Kidney capillary endothelial cell (primary cell): Measurements from ENCODE around the gene CASTOR1.

Experiments used
- DNase-seq: peaks from one replicate; pipeline ENCODE4 v3.0.0-alpha.2; 2018; ENCODE audit warnings: low spot score

Gene CASTOR1

GRCh38 chr22:30284666-30285065 is 4.6 kb downstream of the CASTOR1 start:
- no peak for DNase-seq

- no peak for DNase-seq
These were observed 5.1 kb downstream of the CASTOR1 start for GRCh38 chr22:30284172-30284571.

DNA sequence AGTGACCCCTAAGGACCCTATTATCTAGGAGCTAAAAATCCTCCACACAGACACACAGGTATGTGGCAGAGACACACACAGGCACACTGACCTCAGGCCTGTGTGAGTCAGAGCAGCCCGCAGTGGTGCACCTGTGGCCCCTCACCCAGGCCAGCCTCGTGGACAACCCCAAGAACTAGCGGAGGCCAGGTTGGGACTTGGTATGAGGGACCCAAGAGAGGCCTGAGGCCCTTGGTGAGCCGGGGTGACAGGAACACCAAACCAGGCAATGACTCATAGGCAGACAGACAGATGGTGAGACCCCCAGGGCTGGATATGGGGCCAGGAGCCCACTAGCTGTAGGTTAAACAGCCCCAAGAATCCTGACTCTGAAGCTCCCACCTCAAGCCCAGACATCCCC is 6.0 kb downstream of the CASTOR1 start:
- DNase-seq, result no peak

- DNase-seq, result no peak
These were observed 6.7 kb downstream of the CASTOR1 start for GRCh38 chr22:30282616-30283046.

GRCh38 chr22:30280505-30280904 is 8.8 kb downstream of the CASTOR1 start:
- no peak for DNase-seq

DNA sequence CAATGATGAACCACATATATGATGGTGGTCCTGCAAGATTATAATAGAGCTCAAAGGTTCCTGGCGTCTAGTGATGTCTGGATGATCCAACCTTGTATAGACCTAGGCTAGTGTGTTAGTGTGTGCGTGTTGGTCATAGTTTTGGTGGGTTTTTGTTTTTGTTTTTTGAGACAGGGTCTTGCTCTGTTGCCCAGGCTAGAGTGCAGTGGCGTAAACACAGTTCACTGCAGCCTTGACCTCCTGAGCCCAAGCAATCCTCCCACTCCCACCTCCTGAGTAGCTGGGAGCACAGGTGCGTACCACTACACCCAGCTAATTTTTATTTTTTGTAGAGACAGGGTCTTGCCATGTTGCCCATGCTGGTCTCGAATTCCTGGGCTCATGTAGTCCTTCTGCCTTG is 9.4 kb downstream of the CASTOR1 start:
- DNase-seq, result no peak

DNA sequence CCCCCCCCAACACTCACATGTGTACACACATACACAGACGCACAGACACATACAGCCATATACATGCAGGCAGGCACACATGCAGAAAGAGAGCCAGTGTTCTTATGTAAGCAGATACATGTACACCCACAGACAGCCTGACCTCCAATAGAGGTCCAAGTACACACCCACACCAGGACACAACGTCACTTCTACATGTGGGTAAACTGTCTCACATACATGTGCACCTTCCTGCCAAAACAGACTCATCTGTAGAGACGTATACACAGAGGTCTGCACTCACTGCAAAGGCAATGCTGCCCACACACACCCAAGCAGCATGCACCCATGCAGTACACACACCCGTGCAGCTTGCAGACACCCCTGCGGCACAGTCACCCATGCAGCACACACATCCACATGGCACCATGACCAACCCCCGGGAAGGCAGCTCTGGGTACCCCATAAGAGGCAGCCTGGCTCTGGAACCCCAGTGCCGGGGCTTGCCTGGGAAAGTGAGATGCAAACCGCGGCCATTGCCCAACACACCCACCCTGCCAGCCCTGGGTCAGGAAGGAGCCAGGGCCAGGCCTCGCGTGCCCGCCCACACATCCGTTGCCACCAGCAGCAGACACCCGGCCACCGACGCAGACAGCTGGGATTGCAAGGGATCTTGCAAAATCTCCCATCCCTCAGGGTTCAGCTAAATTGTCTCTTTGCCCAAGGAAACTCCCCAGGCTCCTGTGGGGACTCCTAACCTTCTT is 10.1 kb downstream of the CASTOR1 start:
- no peak for DNase-seq

DNA sequence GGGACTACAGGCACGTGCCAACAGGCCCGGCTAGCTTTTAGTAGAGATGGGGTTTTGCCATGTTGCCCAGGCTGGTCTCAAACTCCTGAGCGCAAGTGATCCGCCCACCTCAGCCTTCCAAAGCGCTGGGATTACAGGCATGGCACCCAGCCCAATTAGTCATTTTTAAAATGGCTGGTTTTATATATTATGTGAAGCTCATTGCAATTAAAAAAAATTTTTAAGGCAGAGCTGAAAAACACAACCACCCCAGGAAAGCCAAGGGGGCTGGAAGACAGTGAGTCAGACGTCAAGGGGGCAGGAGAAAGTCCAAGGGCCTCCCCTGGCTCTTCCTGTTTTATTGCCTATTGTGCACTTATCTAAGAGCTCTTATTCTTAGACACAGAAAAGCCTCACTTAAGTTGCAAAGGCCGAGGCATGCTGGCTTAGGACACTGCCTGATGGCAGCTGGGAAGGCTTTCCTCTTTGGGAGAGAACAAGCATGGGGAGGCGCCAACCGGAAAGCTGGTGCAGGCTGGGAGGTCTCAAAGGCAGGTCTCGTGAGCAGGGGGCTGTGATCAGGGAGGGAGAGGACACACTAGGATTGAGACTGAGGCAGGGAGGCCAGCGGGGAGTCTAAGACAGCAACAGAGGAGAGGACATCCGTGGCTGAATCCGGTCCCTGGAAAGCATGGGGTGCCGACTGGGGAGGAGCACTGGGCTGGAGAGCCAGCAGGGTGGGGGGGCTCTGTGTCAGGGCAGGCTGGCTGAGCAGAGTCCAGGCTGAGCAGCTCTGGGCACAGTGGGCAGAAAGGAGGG is 11.6 kb downstream of the CASTOR1 start:
- no peak for DNase-seq

DNA sequence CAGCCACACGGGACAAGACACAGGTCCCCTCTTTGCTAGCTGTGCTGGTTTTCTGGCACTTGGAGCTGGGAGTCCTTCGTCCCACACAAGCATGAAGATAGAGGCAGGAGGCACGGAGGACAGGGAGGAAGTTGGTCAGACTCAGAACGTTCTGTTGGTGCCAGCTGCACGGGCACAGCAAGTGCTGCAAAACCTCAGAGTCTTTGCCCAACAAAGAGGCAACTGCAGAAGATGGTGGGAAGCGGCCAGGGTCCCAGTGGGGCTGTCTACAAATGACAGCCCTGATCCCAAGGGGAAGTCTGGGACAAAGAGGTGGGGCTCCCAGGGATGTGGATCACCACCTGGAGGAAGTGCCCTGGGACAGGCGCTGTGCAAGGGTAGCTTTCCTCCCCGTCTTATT is 13.3 kb downstream of the CASTOR1 start:
- no peak for DNase-seq

DNA sequence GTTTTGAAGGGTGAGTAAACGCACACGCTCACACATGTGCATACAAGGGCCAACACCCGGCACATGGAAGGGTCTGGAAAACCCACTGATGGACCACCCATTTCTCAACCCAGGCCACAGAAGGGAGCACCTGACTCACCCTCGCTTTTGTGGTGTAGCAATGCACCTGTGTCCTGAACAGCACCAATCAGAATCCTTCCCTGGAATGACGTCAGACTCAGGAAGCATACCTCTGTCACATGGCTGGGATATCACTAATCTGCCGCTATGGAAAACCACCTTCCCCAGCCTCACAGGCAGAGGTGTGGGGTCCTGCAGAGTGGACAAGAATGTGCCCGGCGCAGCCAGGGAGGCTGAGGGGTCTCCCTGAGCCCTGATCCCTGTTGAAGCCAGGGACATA is 13.7 kb downstream of the CASTOR1 start:
- DNase-seq, result no peak

- no peak for DNase-seq
These were observed 14.9 kb downstream of the CASTOR1 start for GRCh38 chr22:30274437-30274812.

GRCh38 chr22:30273711-30274436 is 15.4 kb downstream of the CASTOR1 start:
- no peak for DNase-seq

GRCh38 chr22:30272781-30273601 is 16.3 kb downstream of the CASTOR1 start:
- DNase-seq, result no peak

DNA sequence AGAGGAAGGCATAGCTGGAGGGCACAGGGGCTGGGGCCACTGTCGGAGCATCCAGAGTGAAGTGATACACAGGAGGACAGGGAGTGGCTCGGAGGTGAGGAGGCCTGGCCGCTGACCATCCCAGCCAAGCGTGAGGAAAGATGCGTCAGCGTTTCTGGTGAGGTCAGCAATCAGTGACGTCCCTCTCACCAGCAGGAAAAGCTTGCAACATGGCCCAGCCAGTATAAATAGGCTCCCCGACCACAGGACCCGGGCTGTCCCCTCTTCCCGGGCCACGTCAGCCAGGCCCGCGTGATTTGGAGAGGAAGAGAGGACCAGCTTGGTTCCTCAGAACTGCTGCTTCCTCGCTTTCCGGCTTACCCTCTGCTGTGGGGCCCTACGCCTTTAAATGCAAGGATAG is 18.5 kb downstream of the CASTOR1 start:
- DNase-seq, result peak; percentile 56

DNA sequence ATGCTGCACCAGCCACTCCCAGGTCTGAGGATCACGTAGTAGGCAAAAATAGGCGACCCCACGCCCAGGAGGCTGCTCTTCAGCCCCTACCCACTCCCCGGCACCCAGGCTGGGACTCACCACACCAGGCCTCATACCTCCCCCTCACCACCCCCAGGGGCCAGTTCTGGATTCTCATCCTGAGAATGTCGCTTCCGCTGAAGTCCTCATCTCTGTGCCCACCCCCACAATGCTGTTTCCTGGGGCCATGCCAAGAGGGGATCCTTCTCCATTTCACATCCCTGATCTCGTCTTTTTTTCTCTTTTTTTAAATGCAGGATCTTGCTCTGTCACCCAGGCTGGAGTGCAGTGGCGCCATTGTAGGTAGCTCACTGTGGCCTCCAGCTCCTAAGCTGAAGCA is 21.0 kb downstream of the CASTOR1 start:
- no peak for DNase-seq

DNA sequence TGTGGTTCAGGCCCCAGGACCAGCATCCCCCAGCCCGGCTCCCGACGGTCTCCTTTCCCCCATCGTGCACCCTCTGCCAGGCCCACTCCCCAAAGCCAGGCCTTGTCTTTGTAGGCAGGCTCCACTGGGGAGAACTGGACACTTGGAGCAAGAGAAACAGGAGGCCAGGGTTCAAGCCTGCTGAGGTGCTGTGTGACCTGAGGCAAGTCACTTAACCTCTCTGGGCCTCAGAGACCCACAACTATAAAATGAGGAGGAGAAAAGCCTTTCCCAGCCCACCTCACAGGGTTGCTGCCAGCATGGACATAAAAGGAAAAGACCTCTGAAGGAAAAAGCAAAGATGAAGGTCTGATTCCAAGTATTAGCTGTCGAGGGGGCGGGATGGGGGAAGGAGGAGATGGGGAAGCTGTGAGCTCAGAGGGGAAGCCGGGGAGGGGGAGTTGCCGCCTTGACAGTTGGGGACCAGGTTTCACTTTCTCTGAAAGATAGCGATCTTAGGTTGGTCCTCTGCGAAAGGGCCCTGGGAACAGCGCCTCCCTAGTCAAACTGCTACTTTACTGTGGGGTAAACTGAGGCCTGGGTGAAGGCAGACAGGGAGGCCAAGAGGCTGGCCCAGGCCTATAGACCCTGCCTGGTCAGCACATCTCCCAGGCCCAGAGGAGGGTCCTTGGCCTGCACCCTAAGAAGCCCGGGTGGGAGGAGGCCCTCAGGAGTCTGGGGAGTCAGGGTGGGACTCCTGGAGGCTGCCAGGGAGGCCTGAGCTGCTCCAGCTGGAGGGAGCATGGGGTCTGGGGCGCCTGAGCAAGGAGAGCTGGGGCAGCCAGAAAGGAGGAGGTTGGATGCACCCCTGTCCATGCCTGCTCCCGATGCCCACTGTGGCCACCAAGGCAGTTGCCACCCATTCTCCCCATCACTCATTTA is 21.7 kb downstream of the CASTOR1 start:
- DNase-seq, result no peak

GRCh38 chr22:30266445-30267381 is 22.6 kb downstream of the CASTOR1 start, which contains the start of gene OSM:
TSS of gene OSM (minus strand) at chr22:30266851. CDS start at chr22:30266799, 52 bp downstream.
- no peak for DNase-seq

GRCh38 chr22:30265823-30266444 is 23.4 kb downstream of the CASTOR1 start:
- no peak for DNase-seq

DNA sequence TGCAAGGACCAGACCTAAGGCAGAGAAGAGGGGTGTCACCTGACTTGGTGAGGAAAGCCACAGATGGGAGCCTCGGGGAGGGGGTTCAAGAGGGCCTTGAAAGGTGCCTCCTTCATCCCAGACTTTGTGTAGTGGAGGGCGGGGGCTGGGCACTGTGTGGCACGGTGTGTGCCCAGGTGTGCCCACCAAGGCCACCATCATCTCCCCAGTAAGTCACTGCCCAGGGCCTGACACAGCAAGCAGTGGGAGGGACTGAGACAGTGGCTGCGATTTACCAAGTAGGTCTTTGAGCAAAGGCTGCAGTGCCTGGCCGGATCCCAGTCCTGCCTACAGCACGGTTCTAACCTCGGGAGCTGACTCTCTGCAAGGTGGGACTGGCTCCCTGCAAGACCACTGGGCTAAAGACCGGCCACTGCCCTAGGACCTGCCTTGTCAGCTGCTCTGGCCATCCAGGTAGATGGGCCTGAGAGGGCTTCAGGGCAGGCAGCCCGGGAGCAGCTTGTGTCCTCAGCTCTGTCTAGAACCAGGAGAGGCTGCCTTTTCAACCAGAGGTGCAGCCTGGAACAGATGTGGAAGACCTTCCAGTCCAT is 24.1 kb downstream of the CASTOR1 start:
- no peak for DNase-seq
